WTC11 (cell line): Measurements from ENCODE around the gene FUCA1. TPM values are rescaled to one million over a fixed set of nuclear protein-coding genes. Genes with fewer than 3 reads are reported as not detected.

Experiments
- ATF2 ChIP-seq: sonication (generic); formaldehyde crosslinking; IDR thresholded peaks from 2 replicates; pipeline ENCODE4 v1.8.1; 2022; ENCODE audit warnings: low read depth, missing genetic modification reagents, borderline replicate concordance
- CDX4 ChIP-seq: fragments of 250-450 bp; sonication (Bioruptor Pico); IDR thresholded peaks from 2 replicates; pipeline ENCODE4 v1.9.0; 2021; ENCODE audit warnings: moderate library complexity, mild to moderate bottlenecking, inconsistent platforms, borderline replicate concordance
- FOXK1 ChIP-seq: sonication (generic); formaldehyde crosslinking; IDR thresholded peaks from 2 replicates; pipeline ENCODE4 v1.8.0; 2022; ENCODE audit warnings: mild to moderate bottlenecking, moderate library complexity, missing genetic modification reagents
- FOXP4 ChIP-seq: sonication (generic); formaldehyde crosslinking; IDR thresholded peaks from 2 replicates; pipeline ENCODE4 v1.8.0; 2022; ENCODE audit warnings: mild to moderate bottlenecking, missing genetic modification reagents
- GRHL2 ChIP-seq: fragments of 250-450 bp; sonication (Bioruptor Pico); IDR thresholded peaks from 2 replicates; pipeline ENCODE4 v1.8.0; 2022; ENCODE audit warnings: mild to moderate bottlenecking, moderate library complexity; ENCODE audit not compliant: insufficient replicate concordance, severe bottlenecking
- HMGA2 ChIP-seq: fragments of 250-450 bp; sonication (Bioruptor Pico); IDR thresholded peaks from 2 replicates; pipeline ENCODE4 v1.4.0; 2021; ENCODE audit warnings: mild to moderate bottlenecking, moderate library complexity
- MAX ChIP-seq: sonication (generic); formaldehyde crosslinking; IDR thresholded peaks from 2 replicates; pipeline ENCODE4 v1.8.0; 2022; ENCODE audit warnings: mild to moderate bottlenecking, missing genetic modification reagents
- PRDM15 ChIP-seq: sonication (generic); formaldehyde crosslinking; IDR thresholded peaks from 2 replicates; pipeline ENCODE4 v1.8.0; 2022; ENCODE audit warnings: missing genetic modification reagents
- SMAD3 ChIP-seq: sonication (generic); formaldehyde crosslinking; IDR thresholded peaks from 2 replicates; pipeline ENCODE4 v1.8.0; 2022; ENCODE audit warnings: missing genetic modification reagents, mild to moderate bottlenecking, borderline replicate concordance
- ZNF232 ChIP-seq: sonication (generic); formaldehyde crosslinking; IDR thresholded peaks from 2 replicates; pipeline ENCODE4 v1.8.0; 2022; ENCODE audit warnings: mild to moderate bottlenecking, missing genetic modification reagents
- ZNF416 ChIP-seq: fragments of 250-450 bp; sonication (Bioruptor Pico); IDR thresholded peaks from 2 replicates; pipeline ENCODE4 v1.9.0; 2021; ENCODE audit warnings: mild to moderate bottlenecking, inconsistent platforms
- total RNA-seq: library from RNA; stranded (reverse); gene quantifications from 3 replicates; pipeline ENCODE4 v1.2.3, GENCODE V29; 2021
- TF ChIP-seq, protein P1 (sequence below): fragments of 250-450 bp; sonication (Bioruptor Pico); IDR thresholded peaks from 2 replicates; pipeline ENCODE4 v2.1.2; 2022; ENCODE audit warnings: mild to moderate bottlenecking, moderate library complexity
- TF ChIP-seq, protein P2 (sequence below): sonication (generic); formaldehyde crosslinking; IDR thresholded peaks from 2 replicates; pipeline ENCODE4 v1.8.1; 2023; ENCODE audit warnings: mild to moderate bottlenecking, missing genetic modification reagents, moderate library complexity
- TF ChIP-seq, protein P3 (sequence below): sonication (generic); formaldehyde crosslinking; IDR thresholded peaks from 2 replicates; pipeline ENCODE4 v1.8.0; 2023; ENCODE audit warnings: missing genetic modification reagents
- TF ChIP-seq, protein P4 (sequence below): fragments of 250-450 bp; sonication (Bioruptor Pico); IDR thresholded peaks from 2 replicates; pipeline ENCODE4 v1.8.0; 2021; ENCODE audit warnings: mild to moderate bottlenecking
- TF ChIP-seq, protein P5 (sequence below): sonication (generic); formaldehyde crosslinking; IDR thresholded peaks from 2 replicates; pipeline ENCODE4 v1.8.0; 2023; ENCODE audit warnings: missing genetic modification reagents, mild to moderate bottlenecking, borderline replicate concordance
- TF ChIP-seq, protein P6 (sequence below): sonication (generic); formaldehyde crosslinking; IDR thresholded peaks from 2 replicates; pipeline ENCODE4 v1.8.1; 2023; ENCODE audit warnings: mild to moderate bottlenecking, missing genetic modification reagents

Gene FUCA1
- total RNA-seq, 1 experiment from 2014 or later, result 7.5 TPM

DNA sequence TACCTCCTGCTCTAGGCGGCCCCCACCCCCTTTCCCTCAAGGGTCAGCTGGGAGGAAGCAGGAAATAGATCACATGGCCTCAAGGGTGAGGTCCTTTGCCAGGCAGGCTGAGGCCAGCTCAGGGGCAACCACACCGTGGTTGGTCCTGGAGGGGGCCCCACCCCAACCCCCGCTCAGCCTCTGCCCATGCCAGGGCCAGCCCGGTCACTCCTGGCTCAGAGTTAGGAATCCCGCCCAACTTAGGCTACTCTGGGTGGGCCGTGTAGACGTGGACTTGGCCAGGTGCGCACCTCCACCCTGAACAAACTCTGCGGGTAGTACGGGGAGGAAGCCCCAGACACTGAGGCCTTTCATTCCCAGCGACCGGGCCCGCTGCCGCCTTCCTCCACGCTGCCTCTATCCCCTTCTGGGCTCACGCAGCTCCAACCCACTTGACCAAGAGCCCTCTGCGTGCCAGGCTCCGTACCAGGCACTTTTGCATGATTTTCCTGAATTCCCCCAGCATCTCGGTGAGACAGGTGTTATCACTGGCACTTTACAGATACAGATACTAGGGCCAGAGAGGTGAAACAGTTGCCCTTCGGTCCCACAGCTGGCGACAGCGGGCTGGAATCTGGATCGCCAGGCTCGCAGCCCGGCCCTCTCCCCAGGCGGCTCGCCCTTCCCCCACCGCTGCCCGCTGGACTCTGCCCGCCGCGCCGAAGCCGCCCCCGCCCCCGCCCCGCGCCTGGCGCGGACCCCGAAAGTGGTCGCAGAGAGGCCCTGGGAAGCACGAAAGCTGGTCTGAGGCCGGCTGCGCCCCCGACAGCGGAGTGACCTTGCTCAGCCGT lies 68.3 kb downstream of the FUCA1 start (continued):
- TF ChIP-seq GRHL2 (no peak), ZNF416 (no peak), CDX4 (CRISPR knock-in tag) (no peak), PRDM15 (no peak), ATF2 (CRISPR knock-in tag) (no peak), HMGA2 (CRISPR knock-in tag) (no peak), ZNF232 (no peak), FOXP4 (CRISPR knock-in tag) (no peak), MAX (CRISPR knock-in tag) (peak; percentile 57; the same call in 1 of the 2 replicates), FOXK1 (CRISPR knock-in tag) (0 out of 2 replicates have a peak, but pooled peaks have one; percentile 34), SMAD3 (no peak)
- TF ChIP-seq, protein P1, sequence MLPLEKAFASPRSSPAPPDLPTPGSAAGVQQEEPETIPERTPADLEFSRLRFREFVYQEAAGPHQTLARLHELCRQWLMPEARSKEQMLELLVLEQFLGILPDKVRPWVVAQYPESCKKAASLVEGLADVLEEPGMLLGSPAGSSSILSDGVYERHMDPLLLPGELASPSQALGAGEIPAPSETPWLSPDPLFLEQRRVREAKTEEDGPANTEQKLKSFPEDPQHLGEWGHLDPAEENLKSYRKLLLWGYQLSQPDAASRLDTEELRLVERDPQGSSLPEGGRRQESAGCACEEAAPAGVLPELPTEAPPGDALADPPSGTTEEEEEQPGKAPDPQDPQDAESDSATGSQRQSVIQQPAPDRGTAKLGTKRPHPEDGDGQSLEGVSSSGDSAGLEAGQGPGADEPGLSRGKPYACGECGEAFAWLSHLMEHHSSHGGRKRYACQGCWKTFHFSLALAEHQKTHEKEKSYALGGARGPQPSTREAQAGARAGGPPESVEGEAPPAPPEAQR (CRISPR knock-in tag), result no peak
- TF ChIP-seq, protein P2, sequence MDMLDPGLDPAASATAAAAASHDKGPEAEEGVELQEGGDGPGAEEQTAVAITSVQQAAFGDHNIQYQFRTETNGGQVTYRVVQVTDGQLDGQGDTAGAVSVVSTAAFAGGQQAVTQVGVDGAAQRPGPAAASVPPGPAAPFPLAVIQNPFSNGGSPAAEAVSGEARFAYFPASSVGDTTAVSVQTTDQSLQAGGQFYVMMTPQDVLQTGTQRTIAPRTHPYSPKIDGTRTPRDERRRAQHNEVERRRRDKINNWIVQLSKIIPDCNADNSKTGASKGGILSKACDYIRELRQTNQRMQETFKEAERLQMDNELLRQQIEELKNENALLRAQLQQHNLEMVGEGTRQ, result peak; percentile 84
- TF ChIP-seq, protein P3, sequence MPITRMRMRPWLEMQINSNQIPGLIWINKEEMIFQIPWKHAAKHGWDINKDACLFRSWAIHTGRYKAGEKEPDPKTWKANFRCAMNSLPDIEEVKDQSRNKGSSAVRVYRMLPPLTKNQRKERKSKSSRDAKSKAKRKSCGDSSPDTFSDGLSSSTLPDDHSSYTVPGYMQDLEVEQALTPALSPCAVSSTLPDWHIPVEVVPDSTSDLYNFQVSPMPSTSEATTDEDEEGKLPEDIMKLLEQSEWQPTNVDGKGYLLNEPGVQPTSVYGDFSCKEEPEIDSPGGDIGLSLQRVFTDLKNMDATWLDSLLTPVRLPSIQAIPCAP (CRISPR knock-in tag), result 0 out of 2 replicates have a peak, but pooled peaks have one; percentile 16
- TF ChIP-seq, protein P4, sequence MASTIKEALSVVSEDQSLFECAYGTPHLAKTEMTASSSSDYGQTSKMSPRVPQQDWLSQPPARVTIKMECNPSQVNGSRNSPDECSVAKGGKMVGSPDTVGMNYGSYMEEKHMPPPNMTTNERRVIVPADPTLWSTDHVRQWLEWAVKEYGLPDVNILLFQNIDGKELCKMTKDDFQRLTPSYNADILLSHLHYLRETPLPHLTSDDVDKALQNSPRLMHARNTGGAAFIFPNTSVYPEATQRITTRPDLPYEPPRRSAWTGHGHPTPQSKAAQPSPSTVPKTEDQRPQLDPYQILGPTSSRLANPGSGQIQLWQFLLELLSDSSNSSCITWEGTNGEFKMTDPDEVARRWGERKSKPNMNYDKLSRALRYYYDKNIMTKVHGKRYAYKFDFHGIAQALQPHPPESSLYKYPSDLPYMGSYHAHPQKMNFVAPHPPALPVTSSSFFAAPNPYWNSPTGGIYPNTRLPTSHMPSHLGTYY, result no peak
- TF ChIP-seq, protein P5, sequence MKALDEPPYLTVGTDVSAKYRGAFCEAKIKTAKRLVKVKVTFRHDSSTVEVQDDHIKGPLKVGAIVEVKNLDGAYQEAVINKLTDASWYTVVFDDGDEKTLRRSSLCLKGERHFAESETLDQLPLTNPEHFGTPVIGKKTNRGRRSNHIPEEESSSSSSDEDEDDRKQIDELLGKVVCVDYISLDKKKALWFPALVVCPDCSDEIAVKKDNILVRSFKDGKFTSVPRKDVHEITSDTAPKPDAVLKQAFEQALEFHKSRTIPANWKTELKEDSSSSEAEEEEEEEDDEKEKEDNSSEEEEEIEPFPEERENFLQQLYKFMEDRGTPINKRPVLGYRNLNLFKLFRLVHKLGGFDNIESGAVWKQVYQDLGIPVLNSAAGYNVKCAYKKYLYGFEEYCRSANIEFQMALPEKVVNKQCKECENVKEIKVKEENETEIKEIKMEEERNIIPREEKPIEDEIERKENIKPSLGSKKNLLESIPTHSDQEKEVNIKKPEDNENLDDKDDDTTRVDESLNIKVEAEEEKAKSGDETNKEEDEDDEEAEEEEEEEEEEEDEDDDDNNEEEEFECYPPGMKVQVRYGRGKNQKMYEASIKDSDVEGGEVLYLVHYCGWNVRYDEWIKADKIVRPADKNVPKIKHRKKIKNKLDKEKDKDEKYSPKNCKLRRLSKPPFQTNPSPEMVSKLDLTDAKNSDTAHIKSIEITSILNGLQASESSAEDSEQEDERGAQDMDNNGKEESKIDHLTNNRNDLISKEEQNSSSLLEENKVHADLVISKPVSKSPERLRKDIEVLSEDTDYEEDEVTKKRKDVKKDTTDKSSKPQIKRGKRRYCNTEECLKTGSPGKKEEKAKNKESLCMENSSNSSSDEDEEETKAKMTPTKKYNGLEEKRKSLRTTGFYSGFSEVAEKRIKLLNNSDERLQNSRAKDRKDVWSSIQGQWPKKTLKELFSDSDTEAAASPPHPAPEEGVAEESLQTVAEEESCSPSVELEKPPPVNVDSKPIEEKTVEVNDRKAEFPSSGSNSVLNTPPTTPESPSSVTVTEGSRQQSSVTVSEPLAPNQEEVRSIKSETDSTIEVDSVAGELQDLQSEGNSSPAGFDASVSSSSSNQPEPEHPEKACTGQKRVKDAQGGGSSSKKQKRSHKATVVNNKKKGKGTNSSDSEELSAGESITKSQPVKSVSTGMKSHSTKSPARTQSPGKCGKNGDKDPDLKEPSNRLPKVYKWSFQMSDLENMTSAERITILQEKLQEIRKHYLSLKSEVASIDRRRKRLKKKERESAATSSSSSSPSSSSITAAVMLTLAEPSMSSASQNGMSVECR (CRISPR knock-in tag), result no peak
- TF ChIP-seq, protein P6, sequence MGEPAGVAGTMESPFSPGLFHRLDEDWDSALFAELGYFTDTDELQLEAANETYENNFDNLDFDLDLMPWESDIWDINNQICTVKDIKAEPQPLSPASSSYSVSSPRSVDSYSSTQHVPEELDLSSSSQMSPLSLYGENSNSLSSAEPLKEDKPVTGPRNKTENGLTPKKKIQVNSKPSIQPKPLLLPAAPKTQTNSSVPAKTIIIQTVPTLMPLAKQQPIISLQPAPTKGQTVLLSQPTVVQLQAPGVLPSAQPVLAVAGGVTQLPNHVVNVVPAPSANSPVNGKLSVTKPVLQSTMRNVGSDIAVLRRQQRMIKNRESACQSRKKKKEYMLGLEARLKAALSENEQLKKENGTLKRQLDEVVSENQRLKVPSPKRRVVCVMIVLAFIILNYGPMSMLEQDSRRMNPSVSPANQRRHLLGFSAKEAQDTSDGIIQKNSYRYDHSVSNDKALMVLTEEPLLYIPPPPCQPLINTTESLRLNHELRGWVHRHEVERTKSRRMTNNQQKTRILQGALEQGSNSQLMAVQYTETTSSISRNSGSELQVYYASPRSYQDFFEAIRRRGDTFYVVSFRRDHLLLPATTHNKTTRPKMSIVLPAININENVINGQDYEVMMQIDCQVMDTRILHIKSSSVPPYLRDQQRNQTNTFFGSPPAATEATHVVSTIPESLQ, result no peak
